SU-DHL-6 (cell line): ENCODE data around the gene UNC13B.

ENCODE experiments used
- H2AFZ ChIP-seq: fragments of 200-600 bp; sonication (generic); 2 replicates; pipeline ENCODE4 v1.6.1; 2014; ENCODE audit warnings: low read depth, mild to moderate bottlenecking, moderate library complexity, mixed read lengths, antibody characterized with exemption, low read length; ENCODE audit not compliant: severe bottlenecking
- H3F3A ChIP-seq: fragments of 200-600 bp; shearing (Covaris generic); 2 replicates; pipeline ENCODE4 v1.6.0; 2016; ENCODE audit warnings: antibody characterized with exemption, mild to moderate bottlenecking; ENCODE audit not compliant: insufficient read depth
- H3K27ac ChIP-seq: fragments of 200-600 bp; sonication (generic); 2 replicates; pipeline ENCODE4 v1.5.1; 2016; ENCODE audit warnings: low read depth, mild to moderate bottlenecking, low read length, moderate library complexity, mixed read lengths
- H3K27me3 ChIP-seq: fragments of 200-600 bp; sonication (generic), shearing (Covaris generic); 2 replicates; pipeline ENCODE4 v1.6.0; 2014; ENCODE audit warnings: mild to moderate bottlenecking, low read length
- H3K36me3 ChIP-seq: fragments of 200-600 bp; sonication (generic); 2 replicates; pipeline ENCODE4 v1.6.1; 2014; ENCODE audit warnings: mild to moderate bottlenecking, low read length, mixed read lengths
- H3K4me2 ChIP-seq: fragments of 300-600, 200-600 bp; shearing (Covaris generic), sonication (generic); 2 replicates; pipeline ENCODE4 v1.6.0; 2014; ENCODE audit warnings: low read length, low read depth, mild to moderate bottlenecking; ENCODE audit not compliant: poor library complexity, severe bottlenecking
- H3K4me3 ChIP-seq: fragments of 200-600 bp; sonication (generic); 2 replicates; pipeline ENCODE4 v1.5.1; 2014; ENCODE audit warnings: antibody characterized with exemption, low read length, mild to moderate bottlenecking, mixed read lengths; ENCODE audit not compliant: insufficient read depth, poor library complexity, severe bottlenecking
- H3K79me2 ChIP-seq: fragments of 200-600 bp; sonication (generic); 2 replicates; pipeline ENCODE4 v1.6.1; 2014; ENCODE audit warnings: mild to moderate bottlenecking, low read length, moderate library complexity; ENCODE audit not compliant: insufficient read depth
- H3K9ac ChIP-seq: fragments of 200-600 bp; sonication (generic); 2 replicates; pipeline ENCODE4 v1.7.0; 2014; ENCODE audit warnings: mild to moderate bottlenecking, low read length
- H3K9me2 ChIP-seq: fragments of 200-600 bp; sonication (generic); replicated peaks from 2 replicates; pipeline ENCODE4 v1.6.1; 2014; ENCODE audit warnings: low read length; ENCODE audit not compliant: insufficient read depth
- H3K9me3 ChIP-seq: fragments of 200-600 bp; sonication (generic); 2 replicates; pipeline ENCODE4 v1.6.1; 2014; ENCODE audit warnings: low read length, mixed read lengths; ENCODE audit not compliant: insufficient read depth
- H4K20me1 ChIP-seq: fragments of 200-600 bp; sonication (generic); 2 replicates; pipeline ENCODE4 v1.6.1; 2014; ENCODE audit warnings: low read depth, mild to moderate bottlenecking, antibody characterized with exemption, low read length, moderate library complexity, mixed read lengths
- EZH2phosphoT487 ChIP-seq: fragments of 200-600 bp; sonication (generic), shearing (Covaris generic); conservative IDR thresholded peaks from 2 replicates; pipeline ENCODE4 v1.6.1; 2018; ENCODE audit warnings: mild to moderate bottlenecking, antibody characterized with exemption, low read length, moderate library complexity, mixed read lengths
- TF ChIP-seq, protein P1 (sequence below): fragments of 200-600 bp; sonication (generic); IDR thresholded peaks from one replicate; pipeline ENCODE4 v1.5.1; 2017; ENCODE audit warnings: antibody characterized with exemption, mild to moderate bottlenecking, low read length, moderate library complexity; ENCODE audit not compliant: insufficient read depth, poor library complexity, severe bottlenecking

UNC13B gene

DNA sequence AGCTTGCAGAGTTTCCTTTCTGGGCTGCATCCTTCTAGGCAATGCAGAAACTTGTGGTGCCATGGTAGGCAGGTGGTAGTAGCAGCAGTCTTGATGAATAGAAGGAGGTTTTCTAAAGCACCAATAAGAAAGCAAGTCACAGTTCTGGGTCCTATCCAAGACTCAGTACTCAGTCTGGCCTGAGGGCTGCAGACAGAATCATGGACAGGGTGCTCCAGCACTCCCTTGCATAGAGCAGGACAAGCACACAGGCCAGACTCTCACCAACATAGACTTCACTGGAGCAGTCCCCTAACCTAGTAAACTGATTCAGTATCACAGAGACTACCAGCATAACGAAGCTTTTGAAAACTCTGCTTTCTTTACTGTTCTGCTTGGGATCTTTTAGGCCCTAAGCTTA, 194.1 kb downstream of the UNC13B start:
- H3K9me3 ChIP-seq, result no peaks in the 10 kb centered on the region
- H3F3A ChIP-seq, result no peaks in the 10 kb centered on the region
- H2AFZ ChIP-seq, result no peak overlapping the region
- no peaks in the 10 kb centered on the region for H3K36me3 ChIP-seq
- H3K27me3 ChIP-seq, result no peaks in the 10 kb centered on the region
- TF ChIP-seq, protein P1, sequence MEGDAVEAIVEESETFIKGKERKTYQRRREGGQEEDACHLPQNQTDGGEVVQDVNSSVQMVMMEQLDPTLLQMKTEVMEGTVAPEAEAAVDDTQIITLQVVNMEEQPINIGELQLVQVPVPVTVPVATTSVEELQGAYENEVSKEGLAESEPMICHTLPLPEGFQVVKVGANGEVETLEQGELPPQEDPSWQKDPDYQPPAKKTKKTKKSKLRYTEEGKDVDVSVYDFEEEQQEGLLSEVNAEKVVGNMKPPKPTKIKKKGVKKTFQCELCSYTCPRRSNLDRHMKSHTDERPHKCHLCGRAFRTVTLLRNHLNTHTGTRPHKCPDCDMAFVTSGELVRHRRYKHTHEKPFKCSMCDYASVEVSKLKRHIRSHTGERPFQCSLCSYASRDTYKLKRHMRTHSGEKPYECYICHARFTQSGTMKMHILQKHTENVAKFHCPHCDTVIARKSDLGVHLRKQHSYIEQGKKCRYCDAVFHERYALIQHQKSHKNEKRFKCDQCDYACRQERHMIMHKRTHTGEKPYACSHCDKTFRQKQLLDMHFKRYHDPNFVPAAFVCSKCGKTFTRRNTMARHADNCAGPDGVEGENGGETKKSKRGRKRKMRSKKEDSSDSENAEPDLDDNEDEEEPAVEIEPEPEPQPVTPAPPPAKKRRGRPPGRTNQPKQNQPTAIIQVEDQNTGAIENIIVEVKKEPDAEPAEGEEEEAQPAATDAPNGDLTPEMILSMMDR, result no peak
- no peak for TF ChIP-seq EZH2phosphoT487
- H3K4me3 ChIP-seq, result no peak overlapping the region
- no peaks in the 10 kb centered on the region for H4K20me1 ChIP-seq
- no peaks in the 10 kb centered on the region for H3K79me2 ChIP-seq
- no peaks in the 10 kb centered on the region for H3K9me2 ChIP-seq
- H3K4me2 ChIP-seq, result no peak overlapping the region
- H3K9ac ChIP-seq, result no peak overlapping the region
- H3K27ac ChIP-seq, result no peak overlapping the region

DNA sequence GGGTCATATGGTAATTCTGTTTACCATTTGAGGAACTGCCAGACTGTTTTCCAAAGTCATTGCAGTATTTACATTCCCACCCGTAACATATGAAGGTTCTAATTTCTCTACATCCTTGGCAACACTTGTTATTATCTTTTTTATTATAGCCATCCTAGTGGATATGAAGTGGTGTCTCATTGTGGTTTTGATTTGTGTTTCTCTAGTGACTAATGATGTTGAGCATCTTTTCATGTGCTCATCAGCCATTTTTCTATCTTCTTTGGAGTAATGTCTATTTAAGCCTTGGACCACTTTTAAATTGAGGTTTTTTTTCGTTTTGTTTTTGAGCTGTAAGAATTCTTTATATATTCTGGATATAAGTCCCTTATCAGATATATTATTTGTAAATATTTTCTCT, 195.3 kb downstream of the UNC13B start:
- H2AFZ ChIP-seq, result no peak overlapping the region
- TF ChIP-seq, protein P1, result no peak
- no peak for TF ChIP-seq EZH2phosphoT487

GRCh38 chr9:35357826-35358225, 196.0 kb downstream of the UNC13B start:
- no peak overlapping the region for H3K9ac ChIP-seq
- no peak overlapping the region for H2AFZ ChIP-seq
- no peaks in the 10 kb centered on the region for H3K36me3 ChIP-seq
- H3K79me2 ChIP-seq, result no peaks in the 10 kb centered on the region
- no peaks in the 10 kb centered on the region for H3K9me2 ChIP-seq
- H3K4me3 ChIP-seq, result no peak overlapping the region
- no peaks in the 10 kb centered on the region for H3K9me3 ChIP-seq
- no peaks in the 10 kb centered on the region for H3F3A ChIP-seq
- H3K27me3 ChIP-seq, result no peaks in the 10 kb centered on the region
- TF ChIP-seq EZH2phosphoT487, result no peak
- TF ChIP-seq, protein P1, result no peak
- no peaks in the 10 kb centered on the region for H4K20me1 ChIP-seq
- H3K27ac ChIP-seq, result no peak overlapping the region
- no peak overlapping the region for H3K4me2 ChIP-seq

More for the DNA sequence above, 195.3 kb downstream of the UNC13B start:
- no peaks in the 10 kb centered on the region for H3K27me3 ChIP-seq
- H4K20me1 ChIP-seq, result no peaks in the 10 kb centered on the region
- H3K9ac ChIP-seq, result no peak overlapping the region
- H3K36me3 ChIP-seq, result no peaks in the 10 kb centered on the region
- no peaks in the 10 kb centered on the region for H3K79me2 ChIP-seq
- no peaks in the 10 kb centered on the region for H3K9me2 ChIP-seq
- H3K27ac ChIP-seq, result no peak overlapping the region
- no peaks in the 10 kb centered on the region for H3K9me3 ChIP-seq
- H3F3A ChIP-seq, result no peaks in the 10 kb centered on the region
- H3K4me3 ChIP-seq, result no peak overlapping the region
- H3K4me2 ChIP-seq, result no peak overlapping the region
